Nephron progenitor cell (in vitro differentiated cells): Measurements from ENCODE around the gene CLUH.
"Not testable (repeated sequence)": the region's sequence is repeated elsewhere in the genome, so short reads cannot be mapped to it uniquely, and the experiment has no call there.

ENCODE experiments used
- DNase-seq: peaks from one replicate; pipeline ENCODE4 v3.0.0; 2021
- H3K27ac Mint-ChIP-seq: 2 replicates; pipeline ENCODE4 v1.8.0; 2021; ENCODE audit warnings: mild to moderate bottlenecking, moderate library complexity, mixed read lengths
- H3K27me3 Mint-ChIP-seq: 2 replicates; pipeline ENCODE4 v1.8.0; 2021; ENCODE audit warnings: mild to moderate bottlenecking, low read depth, mixed read lengths; ENCODE audit not compliant: poor library complexity
- H3K36me3 Mint-ChIP-seq: 2 replicates; pipeline ENCODE4 v1.8.0; 2021; ENCODE audit warnings: low read depth, mixed read lengths
- H3K4me1 Mint-ChIP-seq: 2 replicates; pipeline ENCODE4 v1.8.0; 2021; ENCODE audit warnings: mixed read lengths
- H3K4me3 Mint-ChIP-seq: 2 replicates; pipeline ENCODE4 v1.8.0; 2021; ENCODE audit warnings: mild to moderate bottlenecking, moderate library complexity, mixed read lengths
- H3K9me3 Mint-ChIP-seq: 2 replicates; pipeline ENCODE4 v1.8.0; 2021; ENCODE audit warnings: mild to moderate bottlenecking, moderate library complexity, mixed read lengths
- CTCF ChIP-seq: fragments of 200-600 bp; sonication (generic); IDR thresholded peaks from 2 replicates; pipeline ENCODE4 v1.5.0; 2021; ENCODE audit warnings: antibody characterized with exemption

Gene CLUH

GRCh38 chr17:2656283-2656682, 55.3 kb downstream of the CLUH start:
- H3K4me1 Mint-ChIP-seq, result peaks cover 11% of the 10 kb centered on the region
- TF ChIP-seq CTCF, result no peak
- H3K9me3 Mint-ChIP-seq, result peaks cover 26% of the 10 kb centered on the region
- H3K36me3 Mint-ChIP-seq, result peaks cover 74% of the 10 kb centered on the region
- H3K27me3 Mint-ChIP-seq, result no peaks in the 10 kb centered on the region
- H3K27ac Mint-ChIP-seq, result no peak overlapping the region
- H3K4me3 Mint-ChIP-seq, result no peak overlapping the region
- DNase-seq, result no peak

- DNase-seq, result no peak
- peaks cover 11% of the 10 kb centered on the region for H3K4me1 Mint-ChIP-seq
- no peak overlapping the region for H3K4me3 Mint-ChIP-seq
- peaks cover 74% of the 10 kb centered on the region for H3K36me3 Mint-ChIP-seq
- TF ChIP-seq CTCF, result no peak
- H3K27me3 Mint-ChIP-seq, result no peaks in the 10 kb centered on the region
- peak overlapping the region; percentile 23 for H3K27ac Mint-ChIP-seq
- peaks cover 25% of the 10 kb centered on the region for H3K9me3 Mint-ChIP-seq
Measured at GRCh38 chr17:2655546-2655945, 56.0 kb downstream of the CLUH start.

DNA sequence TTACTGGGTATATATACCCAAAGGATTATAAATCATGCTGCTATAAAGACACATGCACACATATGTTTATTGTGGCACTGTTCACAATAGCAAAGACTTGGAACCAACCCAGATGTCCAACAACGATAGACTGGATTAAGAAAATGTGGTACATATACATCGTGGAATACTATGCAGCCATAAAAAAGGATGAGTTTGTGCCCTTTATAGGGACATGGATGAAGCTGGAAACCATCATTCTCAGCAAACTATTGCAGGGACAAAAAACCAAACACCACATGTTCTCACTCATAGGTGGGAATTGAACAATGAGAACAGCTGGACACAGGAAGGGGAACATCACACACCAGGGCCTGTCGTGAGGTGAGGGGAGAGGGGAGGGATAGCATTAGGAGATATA, 58.7 kb downstream of the CLUH start:
- H3K9me3 Mint-ChIP-seq, result peaks cover 31% of the 10 kb centered on the region
- H3K4me1 Mint-ChIP-seq, H3K27ac Mint-ChIP-seq, DNase-seq, H3K27me3 Mint-ChIP-seq, H3K4me3 Mint-ChIP-seq: not testable (repeated sequence)
- H3K36me3 Mint-ChIP-seq, result peaks cover 73% of the 10 kb centered on the region

- no peak for TF ChIP-seq CTCF
- no peak for DNase-seq
- H3K4me1 Mint-ChIP-seq, result no peaks in the 10 kb centered on the region
- no peak overlapping the region for H3K4me3 Mint-ChIP-seq
- H3K27ac Mint-ChIP-seq, result no peak overlapping the region
- peaks cover 33% of the 10 kb centered on the region for H3K9me3 Mint-ChIP-seq
- peaks cover 87% of the 10 kb centered on the region for H3K36me3 Mint-ChIP-seq
- H3K27me3 Mint-ChIP-seq, result no peaks in the 10 kb centered on the region
Measured at GRCh38 chr17:2649191-2649590, 62.4 kb downstream of the CLUH start.

DNA sequence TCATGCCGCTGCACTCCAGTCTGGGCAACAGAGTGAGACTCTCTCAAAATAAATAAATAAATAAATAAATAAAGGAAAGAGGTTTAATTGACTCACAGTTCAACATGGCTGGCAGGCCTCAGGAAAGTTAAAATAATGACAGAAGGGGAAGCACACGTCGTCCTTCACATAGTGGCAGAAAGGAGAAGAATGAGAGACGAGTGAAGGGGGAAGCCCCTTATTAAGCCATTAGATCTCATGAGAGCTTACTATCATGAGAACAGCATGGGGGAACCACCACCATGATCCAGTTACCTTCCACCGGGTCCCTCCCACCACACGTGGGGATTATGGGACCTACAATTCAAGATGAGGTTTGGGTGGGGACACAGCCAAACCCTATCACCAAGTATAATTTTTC, 63.6 kb downstream of the CLUH start:
- no peak overlapping the region for H3K4me3 Mint-ChIP-seq
- H3K27me3 Mint-ChIP-seq, result no peaks in the 10 kb centered on the region
- peaks cover 33% of the 10 kb centered on the region for H3K9me3 Mint-ChIP-seq
- no peak for DNase-seq
- H3K4me1 Mint-ChIP-seq, result no peaks in the 10 kb centered on the region
- peaks cover 89% of the 10 kb centered on the region for H3K36me3 Mint-ChIP-seq
- no peak for TF ChIP-seq CTCF
- no peak overlapping the region for H3K27ac Mint-ChIP-seq

GRCh38 chr17:2644971-2645370, 66.6 kb downstream of the CLUH start:
- TF ChIP-seq CTCF, result no peak
- H3K36me3 Mint-ChIP-seq, result peaks cover 88% of the 10 kb centered on the region
- DNase-seq, result no peak
- H3K27ac Mint-ChIP-seq, result no peak overlapping the region
- no peak overlapping the region for H3K4me3 Mint-ChIP-seq
- H3K4me1 Mint-ChIP-seq, result no peaks in the 10 kb centered on the region
- H3K27me3 Mint-ChIP-seq, result no peaks in the 10 kb centered on the region
- peaks cover 12% of the 10 kb centered on the region for H3K9me3 Mint-ChIP-seq
